NCI-H82 treated with DMSO at 0.1 percent for 48 hours (cell line): ENCODE measurements around the gene SCCPDH.
A peak's percentile ranks its signal among the peaks of the same experiment; 100 is the strongest.

Experiments
- DNase-seq: peaks from one replicate; lab custom pipeline; 2025; ENCODE audit not compliant: unreplicated experiment; lab: John Stamatoyannopoulos, UW

SCCPDH gene

DNA sequence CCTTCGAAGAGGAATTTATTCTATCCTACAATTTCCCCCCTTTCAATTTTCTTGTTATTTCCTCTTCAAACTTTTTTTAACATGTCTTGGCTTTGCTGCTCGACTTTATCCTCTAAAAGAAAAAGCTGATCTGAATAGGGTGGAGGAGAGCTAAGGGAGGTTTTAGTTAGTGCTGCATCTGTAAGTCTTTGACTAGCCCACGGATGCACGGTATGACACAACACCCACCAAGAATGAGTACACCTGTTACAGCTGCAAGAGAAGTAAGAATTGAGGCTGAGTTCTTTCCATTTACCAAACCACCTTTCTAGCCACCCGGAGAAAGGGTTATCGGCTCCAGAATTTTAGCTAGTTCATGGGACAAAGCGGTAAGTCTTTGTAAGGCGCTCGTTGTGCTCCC lies 23.8 kb downstream of the SCCPDH start:
- no peak for DNase-seq

- no peak for DNase-seq
Observed at GRCh38 chr1:246748867-246749266, 24.7 kb downstream of the SCCPDH start.

- DNase-seq: no peak
Observed at GRCh38 chr1:246750752-246751151, 26.5 kb downstream of the SCCPDH start.

DNA sequence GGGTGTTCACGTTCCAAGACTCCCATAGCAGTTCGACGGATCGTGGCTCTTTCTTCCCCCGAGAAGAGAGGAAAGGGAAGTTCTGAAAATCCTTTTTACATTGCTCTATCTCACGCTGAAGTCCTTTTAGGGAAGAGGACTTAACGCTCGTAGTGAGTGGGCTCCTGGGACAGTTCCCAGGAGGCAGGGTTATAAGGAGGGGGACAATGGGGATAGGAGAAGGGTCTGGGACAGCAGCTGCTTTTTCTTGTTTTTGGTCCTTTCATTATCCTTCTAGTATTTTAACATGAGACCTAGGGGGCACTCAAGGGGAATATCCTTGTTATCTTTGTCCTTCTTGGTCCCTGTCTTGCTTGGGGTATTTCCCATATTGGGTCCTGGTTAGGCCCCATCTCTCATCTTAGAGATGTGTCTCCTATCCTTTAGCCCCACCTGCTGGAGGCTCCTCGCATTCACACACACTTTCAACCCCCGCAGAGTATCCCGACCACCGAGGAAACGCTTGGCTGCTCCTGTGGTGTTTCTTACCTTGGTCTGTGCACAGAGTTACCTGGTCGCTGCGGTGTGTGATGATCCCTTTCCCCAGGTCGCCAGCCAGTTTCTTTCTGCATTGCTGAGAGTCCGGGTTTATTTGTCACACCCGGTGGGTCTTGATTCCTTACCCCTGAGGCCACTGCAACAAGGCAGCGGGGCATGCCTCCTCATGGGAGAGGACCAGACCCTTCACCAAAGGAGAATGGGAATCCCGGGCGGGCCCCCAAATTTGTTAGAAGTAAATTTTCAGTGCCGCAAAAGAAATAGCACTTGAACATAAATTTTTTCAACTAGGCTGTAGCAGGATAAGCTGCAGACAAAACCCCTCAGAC lies 29.7 kb downstream of the SCCPDH start:
- DNase-seq: peak; percentile 61

GRCh38 chr1:246755419-246755818 lies 31.2 kb downstream of the SCCPDH start:
- DNase-seq: no peak

- DNase-seq: peak; percentile 59
Observed at GRCh38 chr1:246760422-246761347, 36.5 kb downstream of the SCCPDH start.

DNA sequence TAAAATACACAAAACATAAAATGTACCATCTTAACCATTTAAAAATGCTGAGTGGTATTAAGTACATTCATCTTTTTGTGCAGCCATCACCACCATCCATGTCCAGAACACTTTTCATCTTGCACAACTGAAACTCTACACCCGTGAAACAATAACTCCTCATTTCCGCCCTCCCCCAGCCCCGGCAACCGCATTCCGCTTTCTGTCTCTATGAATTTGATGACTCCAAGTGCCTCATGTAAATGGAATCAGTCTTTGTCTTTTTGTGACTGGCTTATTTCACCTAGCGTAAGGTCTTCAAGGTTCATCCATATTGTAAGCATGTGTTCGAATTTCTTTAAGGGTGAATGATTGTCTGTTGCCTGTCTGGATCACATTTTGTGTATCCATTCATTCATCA lies 37.2 kb downstream of the SCCPDH start:
- DNase-seq: no peak

- no peak for DNase-seq
Observed at GRCh38 chr1:246765521-246765920, 41.3 kb downstream of the SCCPDH start.

GRCh38 chr1:246768403-246769020 lies 44.3 kb downstream of the SCCPDH start:
- no peak for DNase-seq

- no peak for DNase-seq
Observed at GRCh38 chr1:246769306-246769705, 45.1 kb downstream of the SCCPDH start.

- no peak for DNase-seq
Observed at GRCh38 chr1:246771366-246771765, 47.2 kb downstream of the SCCPDH start.

DNA sequence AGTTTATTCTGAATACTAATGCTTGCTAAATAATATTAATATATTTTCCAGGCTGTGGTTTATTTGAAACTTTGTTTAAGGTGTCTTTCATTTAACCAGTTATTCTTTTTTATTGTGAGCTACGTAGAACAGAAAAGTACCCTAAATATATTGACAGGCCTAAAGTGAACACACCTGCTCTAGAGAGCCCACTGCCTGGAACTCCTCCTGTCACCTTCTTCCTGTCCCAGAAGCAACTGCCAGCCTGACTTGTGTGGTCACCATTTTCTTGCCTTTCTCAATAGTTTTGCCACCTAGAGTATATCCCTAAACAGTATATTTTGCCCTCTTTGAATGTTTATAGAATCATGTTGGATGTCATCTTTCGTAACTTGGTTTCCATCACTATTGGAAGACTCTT lies 48.5 kb downstream of the SCCPDH start:
- no peak for DNase-seq

DNA sequence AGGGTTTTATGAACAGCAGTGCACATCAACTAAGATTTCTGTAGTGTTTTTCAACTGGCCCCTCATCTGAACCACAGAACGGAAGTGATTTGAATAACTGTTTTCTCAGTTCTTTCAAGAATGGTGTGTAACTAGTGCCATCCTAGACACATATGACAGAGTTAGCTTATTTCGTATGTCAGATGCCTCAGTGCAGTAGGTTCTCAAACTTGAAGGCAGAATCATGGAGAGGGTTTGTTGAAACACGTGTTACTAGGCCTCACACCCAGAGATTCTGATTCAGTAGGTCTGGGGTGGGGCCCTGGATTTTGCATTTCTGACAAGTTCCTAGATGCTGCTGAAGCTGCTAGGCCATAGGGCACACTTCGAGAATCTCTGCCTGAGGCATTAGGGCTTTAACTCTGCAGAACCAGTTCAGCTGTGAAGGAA lies 49.0 kb downstream of the SCCPDH start:
- no peak for DNase-seq

DNA sequence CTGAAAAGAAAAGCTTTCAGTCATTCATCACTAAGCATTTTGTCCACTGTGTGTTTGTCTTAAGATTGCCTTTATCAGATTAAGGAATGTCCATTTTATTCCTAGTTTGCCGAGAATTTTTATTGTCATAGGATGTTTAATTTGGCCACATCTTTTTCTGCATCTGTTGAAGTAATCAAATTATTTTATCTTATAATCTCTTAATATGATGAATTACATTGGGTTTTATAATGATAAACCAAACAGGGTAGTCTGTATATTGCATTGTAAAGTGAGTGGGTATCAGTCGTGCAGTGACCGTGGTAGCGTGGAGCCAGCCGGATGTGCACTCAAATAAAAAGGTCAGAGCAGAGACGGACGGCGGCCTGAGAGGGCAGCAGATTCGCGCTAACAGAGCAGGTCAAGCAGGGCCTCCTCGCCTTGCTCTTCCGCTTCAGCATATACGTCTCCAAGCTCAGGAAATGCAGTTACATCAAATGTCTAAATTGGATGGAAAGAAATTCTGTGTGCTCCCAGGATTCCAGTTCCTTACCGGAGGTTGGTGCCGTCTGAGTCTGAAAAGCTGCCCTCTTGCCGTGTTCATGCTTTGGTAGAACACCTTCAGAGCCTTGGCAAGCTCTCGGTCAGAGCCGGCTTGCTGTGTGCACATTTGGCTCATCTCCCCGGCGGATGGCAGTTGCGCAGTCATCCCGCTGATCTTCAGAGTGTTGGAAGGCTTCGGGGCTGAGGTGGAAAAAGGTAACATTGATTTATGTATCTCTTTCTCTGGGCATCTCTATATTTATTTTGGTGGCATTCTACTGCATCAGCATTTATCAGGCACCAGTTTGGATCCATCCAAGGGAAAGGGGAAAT lies 51.5 kb downstream of the SCCPDH start:
- no peak for DNase-seq

GRCh38 chr1:246776923-246777322 lies 52.7 kb downstream of the SCCPDH start:
- DNase-seq: no peak

DNA sequence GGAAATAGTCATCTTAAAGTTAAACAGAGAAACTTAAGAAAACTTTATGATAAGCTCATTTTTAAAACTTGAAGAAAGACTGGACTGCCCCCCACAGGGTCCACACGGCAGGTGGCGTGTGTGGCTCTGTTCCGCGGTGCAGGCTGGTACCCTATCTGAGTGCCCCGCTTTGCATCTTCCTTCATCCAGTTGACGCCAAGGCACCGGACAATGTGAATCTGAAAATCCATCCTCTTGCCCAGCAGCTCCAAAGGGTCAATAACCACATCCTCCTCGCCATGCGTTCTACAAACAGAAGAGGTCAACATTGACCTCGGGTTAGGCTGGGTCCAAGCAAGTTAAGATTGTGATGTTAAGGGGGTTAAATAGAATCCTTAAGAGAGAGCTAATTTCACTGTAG lies 54.5 kb downstream of the SCCPDH start:
- no peak for DNase-seq

DNA sequence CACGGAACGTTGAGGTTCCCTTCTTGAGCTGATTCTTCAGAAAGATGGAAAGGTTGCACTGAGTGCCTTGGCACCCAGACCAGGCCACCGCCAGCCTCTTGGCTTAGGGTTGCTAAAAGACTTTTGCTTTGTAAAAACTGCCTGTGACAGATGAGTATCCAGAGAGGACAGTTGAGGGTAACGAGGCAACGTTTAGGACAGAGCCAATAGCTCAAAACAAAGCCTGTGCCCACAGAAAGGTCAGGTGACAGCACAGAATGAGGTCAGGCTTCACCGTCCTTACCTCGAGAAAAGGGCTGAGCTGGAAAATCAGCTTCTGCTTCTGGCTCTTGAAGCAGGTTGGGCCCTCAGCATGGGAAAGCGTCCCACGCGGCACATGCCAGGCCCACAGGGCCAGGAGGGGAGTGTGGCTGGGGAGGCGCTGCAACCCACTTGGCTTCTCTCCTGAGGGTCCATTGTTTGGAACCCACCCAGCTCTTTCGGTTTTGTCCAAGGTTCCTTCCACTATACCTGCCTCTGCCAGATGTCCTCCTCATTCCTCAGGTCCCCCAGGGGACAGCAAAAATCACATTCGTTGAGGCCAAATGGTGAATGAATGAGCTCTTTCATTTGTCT lies 55.5 kb downstream of the SCCPDH start:
- DNase-seq: no peak

DNA sequence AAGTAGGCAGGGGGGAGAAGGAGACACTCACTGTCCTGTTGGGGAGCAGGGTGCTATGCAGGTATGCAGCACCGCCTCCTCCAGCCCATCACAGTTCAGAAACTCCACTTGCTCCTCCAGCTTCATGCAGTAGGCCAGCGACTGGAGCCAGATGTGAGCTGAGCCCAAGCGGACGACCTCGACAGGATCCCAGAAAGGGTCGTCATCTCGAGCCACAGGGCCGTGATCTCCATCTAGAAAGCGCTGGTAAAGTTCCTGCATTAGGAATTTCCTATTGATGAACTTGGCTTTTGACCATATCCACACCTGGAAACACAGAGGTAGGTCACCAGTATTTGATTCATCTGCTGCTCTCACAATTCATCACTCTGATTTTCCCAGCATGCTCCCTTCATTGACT lies 56.1 kb downstream of the SCCPDH start:
- no peak for DNase-seq

GRCh38 chr1:246781212-246781611 lies 57.0 kb downstream of the SCCPDH start:
- DNase-seq: no peak
